ENCODE results near the gene CEP112. TPM values are rescaled to one million over a fixed set of nuclear protein-coding genes. Genes with fewer than 3 reads are reported as not detected.

The CEP112 gene
- total and polyA plus RNA-seq, 2 of the 13 experiments (the other 11 are each of a cell fraction or from before 2014, with no cell fraction given): 1.2 to 3.4 TPM

DNA sequence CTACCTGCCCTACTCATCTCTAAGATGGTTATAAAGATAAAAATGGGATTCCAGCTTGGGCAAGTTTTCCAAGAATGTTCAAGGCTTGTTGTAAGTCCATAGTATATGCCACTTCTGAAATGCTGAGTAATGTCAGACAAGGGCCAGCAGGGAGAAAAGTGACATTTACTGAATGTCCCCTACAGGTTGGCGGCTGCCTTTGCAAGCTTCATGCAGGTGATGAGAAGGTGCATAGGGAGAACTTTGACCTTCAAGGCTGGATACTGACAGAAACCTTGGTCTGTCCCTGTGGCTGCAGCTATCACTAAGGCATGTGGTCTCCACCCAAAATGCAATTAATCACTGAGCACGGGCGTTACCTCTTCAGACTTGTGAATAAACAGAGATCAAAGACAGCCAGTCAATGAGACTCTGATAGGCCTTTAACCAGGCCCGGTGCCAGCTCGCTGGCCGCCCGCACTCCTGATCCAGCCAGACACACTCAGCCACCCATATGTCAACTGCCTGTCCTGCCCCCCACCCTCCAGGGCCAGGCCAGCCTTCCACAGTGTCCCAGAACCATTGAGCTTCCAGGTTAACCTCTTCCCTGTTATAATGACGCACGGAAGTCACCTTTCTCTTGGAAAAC lies 603.6 kb downstream of the CEP112 start (continued):
- TF ChIP-seq ZNF496 (CRISPR knock-in tag; IDR thresholded peaks at IDR 0.05; ENCODE audit: insufficient replicate concordance) (no peak), RARG (CRISPR knock-in tag; IDR thresholded peaks at IDR 0.05; ENCODE audit: low read depth) (no peak), XRCC5 (optimal IDR thresholded peaks at IDR 0.05; ENCODE audit: low read length) (peak; percentile 92), ZNF577 (CRISPR knock-in tag; IDR thresholded peaks at IDR 0.05; ENCODE audit: borderline replicate concordance, low read depth) (no peak), CREB1 (IDR thresholded peaks at IDR 0.05) (no peak), CREB1 (CRISPR knock-in tag; IDR thresholded peaks at IDR 0.05) (no peak), ZNF101 (CRISPR knock-in tag; IDR thresholded peaks at IDR 0.05; ENCODE audit: borderline replicate concordance, low read depth) (no peak), ZNF841 (CRISPR knock-in tag; IDR thresholded peaks at IDR 0.05; ENCODE audit: borderline replicate concordance) (no peak), ZFP36 (IDR thresholded peaks at IDR 0.05; ENCODE audit: borderline replicate concordance, low read depth, low read length, partially characterized antibody) (no peak), HNF4A (CRISPR knock-in tag; IDR thresholded peaks at IDR 0.05) (peak; percentile 89), HDAC2 (CRISPR knock-in tag; IDR thresholded peaks at IDR 0.05) (peak; percentile 61), PHF5A (CRISPR knock-in tag; IDR thresholded peaks at IDR 0.05; ENCODE audit: low read depth, unreplicated experiment) (no peak), HNRNPH1 (optimal IDR thresholded peaks at IDR 0.05; ENCODE audit: low read depth, low read length) (no peak), MTF2 (CRISPR knock-in tag; IDR thresholded peaks at IDR 0.05; ENCODE audit: borderline replicate concordance) (no peak), ZBTB8A (CRISPR knock-in tag; IDR thresholded peaks at IDR 0.05; ENCODE audit: borderline replicate concordance, low read depth) (no peak), KDM2A (CRISPR knock-in tag; IDR thresholded peaks at IDR 0.05; ENCODE audit: borderline replicate concordance, low read depth) (peak; percentile 20; the same call in 1 of the 2 replicates), ZNF607 (CRISPR knock-in tag; IDR thresholded peaks at IDR 0.05; ENCODE audit: borderline replicate concordance) (0 out of 2 replicates have a peak, but pooled peaks have one; percentile 38), SNAPC2 (CRISPR knock-in tag; IDR thresholded peaks at IDR 0.05) (no peak)
- TF ChIP-seq, protein P1, sequence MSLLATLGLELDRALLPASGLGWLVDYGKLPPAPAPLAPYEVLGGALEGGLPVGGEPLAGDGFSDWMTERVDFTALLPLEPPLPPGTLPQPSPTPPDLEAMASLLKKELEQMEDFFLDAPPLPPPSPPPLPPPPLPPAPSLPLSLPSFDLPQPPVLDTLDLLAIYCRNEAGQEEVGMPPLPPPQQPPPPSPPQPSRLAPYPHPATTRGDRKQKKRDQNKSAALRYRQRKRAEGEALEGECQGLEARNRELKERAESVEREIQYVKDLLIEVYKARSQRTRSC (CRISPR knock-in tag; IDR thresholded peaks at IDR 0.05; ENCODE audit: low read depth): no peak
- TF ChIP-seq, protein P2, sequence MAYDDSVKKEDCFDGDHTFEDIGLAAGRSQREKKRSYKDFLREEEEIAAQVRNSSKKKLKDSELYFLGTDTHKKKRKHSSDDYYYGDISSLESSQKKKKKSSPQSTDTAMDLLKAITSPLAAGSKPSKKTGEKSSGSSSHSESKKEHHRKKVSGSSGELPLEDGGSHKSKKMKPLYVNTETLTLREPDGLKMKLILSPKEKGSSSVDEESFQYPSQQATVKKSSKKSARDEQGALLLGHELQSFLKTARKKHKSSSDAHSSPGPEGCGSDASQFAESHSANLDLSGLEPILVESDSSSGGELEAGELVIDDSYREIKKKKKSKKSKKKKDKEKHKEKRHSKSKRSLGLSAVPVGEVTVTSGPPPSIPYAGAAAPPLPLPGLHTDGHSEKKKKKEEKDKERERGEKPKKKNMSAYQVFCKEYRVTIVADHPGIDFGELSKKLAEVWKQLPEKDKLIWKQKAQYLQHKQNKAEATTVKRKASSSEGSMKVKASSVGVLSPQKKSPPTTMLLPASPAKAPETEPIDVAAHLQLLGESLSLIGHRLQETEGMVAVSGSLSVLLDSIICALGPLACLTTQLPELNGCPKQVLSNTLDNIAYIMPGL (CRISPR knock-in tag; IDR thresholded peaks at IDR 0.05; ENCODE audit: borderline replicate concordance in 1 of 2, low read depth in 1 of 2): peak in 1 of 2 experiments; percentile 61; a peak in 1 of 4 replicates
- TF ChIP-seq, protein P3, sequence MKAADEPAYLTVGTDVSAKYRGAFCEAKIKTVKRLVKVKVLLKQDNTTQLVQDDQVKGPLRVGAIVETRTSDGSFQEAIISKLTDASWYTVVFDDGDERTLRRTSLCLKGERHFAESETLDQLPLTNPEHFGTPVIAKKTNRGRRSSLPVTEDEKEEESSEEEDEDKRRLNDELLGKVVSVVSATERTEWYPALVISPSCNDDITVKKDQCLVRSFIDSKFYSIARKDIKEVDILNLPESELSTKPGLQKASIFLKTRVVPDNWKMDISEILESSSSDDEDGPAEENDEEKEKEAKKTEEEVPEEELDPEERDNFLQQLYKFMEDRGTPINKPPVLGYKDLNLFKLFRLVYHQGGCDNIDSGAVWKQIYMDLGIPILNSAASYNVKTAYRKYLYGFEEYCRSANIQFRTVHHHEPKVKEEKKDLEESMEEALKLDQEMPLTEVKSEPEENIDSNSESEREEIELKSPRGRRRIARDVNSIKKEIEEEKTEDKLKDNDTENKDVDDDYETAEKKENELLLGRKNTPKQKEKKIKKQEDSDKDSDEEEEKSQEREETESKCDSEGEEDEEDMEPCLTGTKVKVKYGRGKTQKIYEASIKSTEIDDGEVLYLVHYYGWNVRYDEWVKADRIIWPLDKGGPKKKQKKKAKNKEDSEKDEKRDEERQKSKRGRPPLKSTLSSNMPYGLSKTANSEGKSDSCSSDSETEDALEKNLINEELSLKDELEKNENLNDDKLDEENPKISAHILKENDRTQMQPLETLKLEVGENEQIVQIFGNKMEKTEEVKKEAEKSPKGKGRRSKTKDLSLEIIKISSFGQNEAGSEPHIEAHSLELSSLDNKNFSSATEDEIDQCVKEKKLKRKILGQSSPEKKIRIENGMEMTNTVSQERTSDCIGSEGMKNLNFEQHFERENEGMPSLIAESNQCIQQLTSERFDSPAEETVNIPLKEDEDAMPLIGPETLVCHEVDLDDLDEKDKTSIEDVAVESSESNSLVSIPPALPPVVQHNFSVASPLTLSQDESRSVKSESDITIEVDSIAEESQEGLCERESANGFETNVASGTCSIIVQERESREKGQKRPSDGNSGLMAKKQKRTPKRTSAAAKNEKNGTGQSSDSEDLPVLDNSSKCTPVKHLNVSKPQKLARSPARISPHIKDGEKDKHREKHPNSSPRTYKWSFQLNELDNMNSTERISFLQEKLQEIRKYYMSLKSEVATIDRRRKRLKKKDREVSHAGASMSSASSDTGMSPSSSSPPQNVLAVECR (CRISPR knock-in tag; IDR thresholded peaks at IDR 0.05; ENCODE audit: borderline replicate concordance): no peak
- TF ChIP-seq, protein P4, sequence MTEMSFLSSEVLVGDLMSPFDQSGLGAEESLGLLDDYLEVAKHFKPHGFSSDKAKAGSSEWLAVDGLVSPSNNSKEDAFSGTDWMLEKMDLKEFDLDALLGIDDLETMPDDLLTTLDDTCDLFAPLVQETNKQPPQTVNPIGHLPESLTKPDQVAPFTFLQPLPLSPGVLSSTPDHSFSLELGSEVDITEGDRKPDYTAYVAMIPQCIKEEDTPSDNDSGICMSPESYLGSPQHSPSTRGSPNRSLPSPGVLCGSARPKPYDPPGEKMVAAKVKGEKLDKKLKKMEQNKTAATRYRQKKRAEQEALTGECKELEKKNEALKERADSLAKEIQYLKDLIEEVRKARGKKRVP (CRISPR knock-in tag; IDR thresholded peaks at IDR 0.05): no peak

All from HepG2 (cell line).